Measurements from ENCODE around the gene DEDD. TPM values are rescaled to one million over a fixed set of nuclear protein-coding genes. Genes with fewer than 3 reads are reported as not detected.
A peak's percentile ranks its signal among the peaks of the same experiment; 100 is the strongest.

The DEDD gene
- total and polyA plus RNA-seq, 2 of the 4 experiments (the other 2 are of a cell fraction) = 40.2 to 47.9 TPM

GRCh38 chr1:161159913-161160243, 27.4 kb upstream of the DEDD start:
- no TSS peak for BruUV-seq (replicated peaks)
- no peaks in the 10 kb centered on the region for H4K20me1 ChIP-seq (ENCODE audit: insufficient read depth, low read length)
- intact Hi-C loops (cut with micrococcal nuclease) = no loop called here
- H3K4me2 ChIP-seq (ENCODE audit: low read depth, low read length) = peak overlapping the region; percentile 98
- ChIA-PET POLR2A (ENCODE audit: unreplicated experiment) (no interaction called here), CTCF (interaction anchor here (0.7 kb wide), 1 partner anchor 62 kb away, joined by 4 read pairs; no protein-coding TSS in a partner anchor)
- in situ Hi-C loops (cut with MboI; ENCODE audit: low sequenced_read_pairs) = no loop called here
- dilution Hi-C loops (cut with HindIII; ENCODE audit: low sequenced_read_pairs, unreplicated experiment) = no loop called here
- peak overlapping the region; percentile 36 for H3K56ac ChIP-seq (ENCODE audit: extremely low read depth, insufficient read depth, low read length)
- H3K9ac ChIP-seq (ENCODE audit: low read depth, low read length) = peak overlapping the region; percentile 82
- peak overlapping the region; percentile 61 for H4K5ac ChIP-seq (ENCODE audit: low read depth, low read length)
- H4K8ac ChIP-seq (ENCODE audit: low read depth in 2 of 2, low read length in 2 of 2) = peak overlapping the region; percentile 58 to 90
- peak overlapping the region; percentile 95 for H3K23ac ChIP-seq (ENCODE audit: low read depth, low read length)
- no peak overlapping the region for H2BK20ac ChIP-seq (ENCODE audit: low read depth, low read length)
- peak overlapping the region; percentile 68 for H3K27ac ChIP-seq (ENCODE audit: insufficient read depth, low read length)
- H2AK5ac ChIP-seq (ENCODE audit: low read depth, low read length) = peak overlapping the region; percentile 82
- 0 out of 3 replicates have a peak overlapping the region, but pooled peaks have one; percentile 15 for H2BK15ac ChIP-seq (ENCODE audit: low read depth, low read length)
- H3K18ac ChIP-seq (ENCODE audit: low read depth, low read length) = peak overlapping the region; percentile 3; the same call in 1 of the 2 replicates
- H3K4ac ChIP-seq (ENCODE audit: low read depth, low read length) = peak overlapping the region; percentile 97
- ATAC-seq (ENCODE audit: low read depth) (no peak), DNase-seq (no peak)
- H3K27me3 ChIP-seq (ENCODE audit: control insufficient read depth, insufficient read depth, low read length) = no peaks in the 10 kb centered on the region
- H2AFZ ChIP-seq (replicated peaks; ENCODE audit: low read length, poor library complexity) = peak overlapping the region; percentile 96
- peak overlapping the region; percentile 58 for H2BK5ac ChIP-seq (ENCODE audit: low read depth, low read length, poor library complexity, severe bottlenecking)
- peak overlapping the region; percentile 83 for H3K4me3 ChIP-seq (ENCODE audit: insufficient read depth, low read depth, low read length)
- peaks cover 32% of the 10 kb centered on the region for H3K36me3 ChIP-seq (ENCODE audit: control insufficient read depth, insufficient read depth, low read length)
- H2AK9ac ChIP-seq (replicated peaks; ENCODE audit: low read depth, low read length, poor library complexity) = peak overlapping the region; percentile 97
- H3K4me1 ChIP-seq (ENCODE audit: control insufficient read depth, insufficient read depth, low read length) = peaks cover 7% of the 10 kb centered on the region
- peak overlapping the region; percentile 98 for H3K14ac ChIP-seq (replicated peaks; ENCODE audit: low read depth, low read length)
- peaks cover 16 to 40% of the 10 kb centered on the region in 2 experiments for H3K79me1 ChIP-seq (ENCODE audit: low read depth in 1 of 2, low read length in 2 of 2)
- peaks cover 12% of the 10 kb centered on the region for H3K9me1 ChIP-seq (ENCODE audit: insufficient read depth, low read length)
- H4K91ac ChIP-seq (ENCODE audit: insufficient read depth, low read depth, low read length) = peak overlapping the region; percentile 73
- H3K9me3 ChIP-seq (ENCODE audit: control insufficient read depth, insufficient read depth, low read length) = no peaks in the 10 kb centered on the region
- no CpG with 5 or more reads among the region's 11 CpGs for WGBS, 2 experiments (ENCODE audit: extremely low coverage in 2 of 2, insufficient read length in 1 of 2)
- H2BK120ac ChIP-seq (ENCODE audit: low read depth, low read length) = 0 out of 2 replicates have a peak overlapping the region, but pooled peaks have one; percentile 26
- TF ChIP-seq POLR2A (IDR thresholded peaks at IDR 0.05; ENCODE audit: low read depth, low read length) (no peak), MXI1 (IDR thresholded peaks at IDR 0.05; ENCODE audit: borderline replicate concordance, low read depth, low read length) (no peak), MAFK (IDR thresholded peaks at IDR 0.05; ENCODE audit: low read depth, low read length) (no peak), CEBPB (IDR thresholded peaks at IDR 0.05; ENCODE audit: low read depth, low read length) (no peak), RAD21 (IDR thresholded peaks at IDR 0.05; ENCODE audit: low read length) (no peak), SMC3 (IDR thresholded peaks at IDR 0.05; ENCODE audit: low read depth, low read length) (no peak)
- TF ChIP-seq, protein P1, sequence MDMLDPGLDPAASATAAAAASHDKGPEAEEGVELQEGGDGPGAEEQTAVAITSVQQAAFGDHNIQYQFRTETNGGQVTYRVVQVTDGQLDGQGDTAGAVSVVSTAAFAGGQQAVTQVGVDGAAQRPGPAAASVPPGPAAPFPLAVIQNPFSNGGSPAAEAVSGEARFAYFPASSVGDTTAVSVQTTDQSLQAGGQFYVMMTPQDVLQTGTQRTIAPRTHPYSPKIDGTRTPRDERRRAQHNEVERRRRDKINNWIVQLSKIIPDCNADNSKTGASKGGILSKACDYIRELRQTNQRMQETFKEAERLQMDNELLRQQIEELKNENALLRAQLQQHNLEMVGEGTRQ (IDR thresholded peaks at IDR 0.05; ENCODE audit: low read depth, low read length) = no peak
- TF ChIP-seq, protein P2, sequence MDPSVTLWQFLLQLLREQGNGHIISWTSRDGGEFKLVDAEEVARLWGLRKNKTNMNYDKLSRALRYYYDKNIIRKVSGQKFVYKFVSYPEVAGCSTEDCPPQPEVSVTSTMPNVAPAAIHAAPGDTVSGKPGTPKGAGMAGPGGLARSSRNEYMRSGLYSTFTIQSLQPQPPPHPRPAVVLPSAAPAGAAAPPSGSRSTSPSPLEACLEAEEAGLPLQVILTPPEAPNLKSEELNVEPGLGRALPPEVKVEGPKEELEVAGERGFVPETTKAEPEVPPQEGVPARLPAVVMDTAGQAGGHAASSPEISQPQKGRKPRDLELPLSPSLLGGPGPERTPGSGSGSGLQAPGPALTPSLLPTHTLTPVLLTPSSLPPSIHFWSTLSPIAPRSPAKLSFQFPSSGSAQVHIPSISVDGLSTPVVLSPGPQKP (IDR thresholded peaks at IDR 0.05; ENCODE audit: borderline replicate concordance, low read depth, low read length) = no peak
